Effector memory CD4-positive, alpha-beta T cell (primary cell): Measurements from ENCODE around the gene TXNDC11.

Experiments
- DNase-seq, 3 donors: peaks; one replicate each; pipeline ENCODE4 v3.0.0-alpha.2; 2020
- H3K27ac ChIP-seq: 2 replicates; pipeline ENCODE4 v1.7.0; 2013; ENCODE audit warnings: mild to moderate bottlenecking, low read length, moderate library complexity; ENCODE audit not compliant: insufficient read depth, poor library complexity, severe bottlenecking
- H3K27me3 ChIP-seq: replicated peaks from 2 replicates; pipeline ENCODE4 v1.7.0; 2013; ENCODE audit warnings: mild to moderate bottlenecking, low read length; ENCODE audit not compliant: insufficient read depth, control insufficient read depth, poor library complexity, severe bottlenecking
- H3K36me3 ChIP-seq: 2 replicates; pipeline ENCODE4 v1.7.0; 2013; ENCODE audit warnings: mild to moderate bottlenecking, low read length, moderate library complexity; ENCODE audit not compliant: control insufficient read depth, insufficient read depth
- H3K4me1 ChIP-seq: 2 replicates; pipeline ENCODE4 v1.7.0; 2013; ENCODE audit warnings: low read length, mild to moderate bottlenecking; ENCODE audit not compliant: control insufficient read depth, insufficient read depth, poor library complexity, severe bottlenecking
- H3K4me3 ChIP-seq: 2 replicates; pipeline ENCODE4 v1.7.0; 2013; ENCODE audit warnings: low read length, low read depth, mild to moderate bottlenecking; ENCODE audit not compliant: insufficient read depth, poor library complexity, severe bottlenecking
- H3K9me3 ChIP-seq: 2 replicates; pipeline ENCODE4 v1.7.0; 2013; ENCODE audit warnings: mild to moderate bottlenecking, low read length, moderate library complexity; ENCODE audit not compliant: control insufficient read depth

Gene TXNDC11

GRCh38 chr16:11755022-11755760, 12.5 kb upstream of the TXNDC11 start:
- no peak for DNase-seq
- Histone ChIP-seq H3K9me3 (no peaks in the 10 kb centered on the region), H3K36me3 (peaks cover 68% of the 10 kb centered on the region), H3K27ac (no peak overlapping the region), H3K4me1 (no peaks in the 10 kb centered on the region), H3K4me3 (no peak overlapping the region), H3K27me3 (no peaks in the 10 kb centered on the region)

- no peak overlapping the region for H3K4me3 ChIP-seq
- no peaks in the 10 kb centered on the region for H3K4me1 ChIP-seq
- H3K27ac ChIP-seq = no peak overlapping the region
- peaks cover 62% of the 10 kb centered on the region for H3K36me3 ChIP-seq
- no peak for DNase-seq
- no peaks in the 10 kb centered on the region for H3K27me3 ChIP-seq
- no peaks in the 10 kb centered on the region for H3K9me3 ChIP-seq
Measured at GRCh38 chr16:11752856-11753255, 10.2 kb upstream of the TXNDC11 start.

DNA sequence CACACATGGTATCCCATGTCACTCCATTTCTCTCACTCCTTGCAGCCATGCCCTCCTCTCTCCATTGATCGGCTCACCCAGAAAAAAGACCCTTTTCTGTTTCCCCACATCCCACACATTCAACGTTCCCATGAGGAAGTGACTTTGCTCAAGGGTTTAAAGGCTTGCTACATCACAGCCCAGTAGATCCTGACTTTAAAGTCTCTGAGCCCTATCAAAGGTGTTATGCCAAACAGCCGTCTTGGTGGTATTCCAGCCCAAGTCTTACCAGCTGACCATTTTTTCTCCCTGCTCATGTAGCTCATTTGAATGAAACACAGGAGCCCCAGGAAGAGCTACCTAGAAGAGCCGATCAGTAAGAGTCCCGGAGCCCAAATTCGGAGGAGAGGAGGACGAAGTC, 7.4 kb upstream of the TXNDC11 start:
- H3K4me1 ChIP-seq = no peaks in the 10 kb centered on the region
- no peak for DNase-seq
- no peak overlapping the region for H3K4me3 ChIP-seq
- no peaks in the 10 kb centered on the region for H3K27me3 ChIP-seq
- no peaks in the 10 kb centered on the region for H3K9me3 ChIP-seq
- peaks cover 37% of the 10 kb centered on the region for H3K36me3 ChIP-seq
- H3K27ac ChIP-seq = no peak overlapping the region

- Histone ChIP-seq H3K27me3 (no peaks in the 10 kb centered on the region), H3K27ac (no peak overlapping the region), H3K4me3 (no peak overlapping the region), H3K36me3 (peaks cover 30% of the 10 kb centered on the region), H3K9me3 (no peaks in the 10 kb centered on the region), H3K4me1 (no peaks in the 10 kb centered on the region)
- no peak for DNase-seq
Measured at GRCh38 chr16:11748404-11749254, 6.0 kb upstream of the TXNDC11 start.

DNA sequence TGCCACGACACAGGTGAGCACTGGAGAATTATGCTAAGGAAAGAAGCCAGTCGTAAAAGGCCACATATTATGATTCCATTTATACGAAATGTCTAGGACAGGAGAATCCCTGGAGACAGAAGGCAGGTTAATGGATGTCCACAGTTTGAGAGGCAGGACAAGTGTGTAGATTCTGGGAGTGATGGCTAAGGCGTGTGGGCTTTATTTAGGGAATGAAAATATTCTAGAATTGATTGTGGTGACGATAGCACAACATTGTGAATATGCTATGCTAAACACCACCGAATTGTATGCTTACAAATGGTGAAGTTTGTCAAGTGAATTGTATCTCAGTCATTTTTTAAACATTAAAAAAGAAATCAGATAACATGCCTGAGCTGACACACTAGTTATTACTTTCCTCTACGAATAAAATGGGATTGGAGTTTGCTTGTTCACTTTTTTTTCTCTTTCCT, 5.3 kb upstream of the TXNDC11 start:
- Histone ChIP-seq H3K4me3 (no peak overlapping the region), H3K36me3 (peaks cover 28% of the 10 kb centered on the region), H3K4me1 (no peaks in the 10 kb centered on the region), H3K27me3 (no peaks in the 10 kb centered on the region), H3K27ac (no peak overlapping the region), H3K9me3 (no peaks in the 10 kb centered on the region)
- no peak for DNase-seq

DNA sequence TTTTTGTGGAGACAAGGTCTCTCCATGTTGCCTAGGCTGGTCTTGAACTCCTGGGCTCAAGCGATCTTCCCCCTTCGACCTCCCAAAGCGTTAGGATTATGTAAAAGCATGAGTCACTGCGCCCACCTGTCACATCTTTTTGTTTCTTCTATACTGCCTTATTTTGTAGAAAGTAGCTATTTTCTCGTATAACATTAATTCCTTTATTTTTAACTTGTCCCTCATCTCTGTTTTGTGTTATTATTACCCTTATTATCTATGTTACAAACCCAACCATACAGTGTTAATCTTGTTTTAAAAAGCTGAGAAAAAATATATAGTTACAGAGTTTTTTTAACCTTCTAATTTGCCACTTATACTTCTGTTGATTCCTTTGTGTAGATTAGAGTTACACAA, 1.4 kb upstream of the TXNDC11 start:
- Histone ChIP-seq H3K4me3 (no peak overlapping the region), H3K4me1 (peaks cover 21% of the 10 kb centered on the region), H3K27me3 (no peaks in the 10 kb centered on the region), H3K9me3 (no peaks in the 10 kb centered on the region), H3K27ac (no peak overlapping the region), H3K36me3 (no peaks in the 10 kb centered on the region)
- no peak for DNase-seq

DNA sequence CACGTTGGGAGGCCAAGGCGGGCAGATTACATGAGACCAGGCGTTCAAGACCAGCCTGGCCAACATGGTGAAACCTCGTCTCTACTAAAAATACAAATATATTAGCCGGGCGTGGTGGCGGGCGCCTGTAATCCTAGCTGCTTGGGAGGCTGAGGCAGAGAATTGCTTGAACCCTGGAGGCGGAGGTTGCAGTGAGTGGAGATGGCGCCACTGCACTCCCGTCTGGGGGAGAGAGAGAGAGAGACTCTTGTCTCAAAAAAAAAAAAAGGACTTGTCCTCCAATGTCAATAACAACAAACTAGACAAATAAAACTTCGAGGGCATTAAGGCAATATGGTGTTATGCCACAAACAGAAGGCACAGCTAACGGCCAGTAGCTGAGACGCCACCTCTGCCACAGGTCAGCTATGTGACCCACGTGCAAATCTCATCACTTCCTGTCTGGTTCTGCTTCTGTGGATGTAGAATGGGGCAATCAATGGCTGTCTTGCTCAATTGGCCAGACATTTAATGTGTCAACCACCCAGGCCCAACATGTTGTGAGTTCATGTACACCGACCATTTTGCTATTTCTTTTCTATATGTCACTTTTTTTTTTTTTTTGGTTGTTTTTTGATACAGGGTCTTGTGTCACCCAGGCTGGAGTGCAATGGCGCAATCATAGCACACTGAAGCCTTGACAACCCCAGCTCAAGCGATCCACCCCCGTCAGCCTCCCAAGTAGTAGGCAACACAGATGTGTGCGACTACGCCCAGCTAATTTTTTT, 834 bp upstream of the TXNDC11 start:
- H3K36me3 ChIP-seq = no peaks in the 10 kb centered on the region
- peaks cover 22% of the 10 kb centered on the region for H3K4me1 ChIP-seq
- peak overlapping the region; percentile 79 for H3K27ac ChIP-seq
- H3K27me3 ChIP-seq = no peaks in the 10 kb centered on the region
- H3K9me3 ChIP-seq = no peaks in the 10 kb centered on the region
- H3K4me3 ChIP-seq = peak overlapping the region; percentile 77
- DNase-seq = peak; percentile 4 to 15 (median 9)

DNA sequence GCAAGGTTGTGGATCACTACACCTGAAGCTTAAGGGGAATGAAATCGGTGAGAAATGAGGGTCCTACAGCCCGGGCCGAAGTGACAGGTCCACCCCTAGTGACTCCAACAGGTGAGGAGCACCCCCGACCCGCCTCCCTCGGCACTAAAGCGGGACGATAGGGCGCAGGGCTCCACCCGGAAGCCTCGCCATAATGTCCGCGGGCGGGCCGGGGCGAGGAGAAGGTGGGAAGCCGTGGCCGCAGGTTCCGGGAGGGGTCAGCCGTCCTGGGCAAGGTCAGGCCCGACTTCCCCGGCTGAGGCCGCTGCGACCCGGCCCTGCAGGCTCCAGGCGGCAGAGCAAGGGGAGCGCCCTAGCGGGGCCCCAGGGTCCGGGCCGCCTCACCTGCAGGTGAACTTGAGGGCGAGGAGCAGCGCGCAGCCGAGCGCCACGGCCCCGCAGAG, 543 bp downstream of the TXNDC11 start:
- H3K4me3 ChIP-seq = peak overlapping the region; percentile 77
- H3K27ac ChIP-seq = peak overlapping the region; percentile 79
- no peaks in the 10 kb centered on the region for H3K36me3 ChIP-seq
- peaks cover 22% of the 10 kb centered on the region for H3K4me1 ChIP-seq
- peak in 2 of 3 donors; percentile 18 to 35 for DNase-seq
- no peaks in the 10 kb centered on the region for H3K9me3 ChIP-seq
- no peaks in the 10 kb centered on the region for H3K27me3 ChIP-seq

GRCh38 chr16:11740567-11740966, 2.1 kb downstream of the TXNDC11 start:
- no peak for DNase-seq
- no peak overlapping the region for H3K27ac ChIP-seq
- H3K4me1 ChIP-seq = peaks cover 22% of the 10 kb centered on the region
- H3K9me3 ChIP-seq = no peaks in the 10 kb centered on the region
- H3K36me3 ChIP-seq = peaks cover 11% of the 10 kb centered on the region
- no peak overlapping the region for H3K4me3 ChIP-seq
- no peaks in the 10 kb centered on the region for H3K27me3 ChIP-seq
